Kidney (tissue), 14 donors: ENCODE data around the gene INSRR. TPM values are rescaled to one million over a fixed set of nuclear protein-coding genes. Genes with fewer than 3 reads are reported as not detected.
A peak's percentile ranks its signal among the peaks of the same experiment; 100 is the strongest.

ENCODE experiments used
- DNase-seq, 5 donors: peaks; one replicate each; pipeline ENCODE4 v3.0.0-alpha.2; 2013 to 2020
- FAIRE-seq: peaks from 2 replicates; lab custom pipeline; 2012; peaks lifted over from hg19 to GRCh38; lab: Jason Lieb, UNC
- H3K27ac ChIP-seq, 2 donors: one replicate each; pipeline ENCODE4 v1.7.0; 2013; ENCODE audit warnings: low read depth in 2 of 2, low read length in 2 of 2, inconsistent platforms in 1 of 2
- H3K27me3 ChIP-seq: one replicate; pipeline ENCODE4 v1.7.1; 2013; ENCODE audit warnings: low read length, inconsistent platforms; ENCODE audit not compliant: control insufficient read depth, insufficient read depth
- H3K36me3 ChIP-seq, 3 donors: one replicate each; pipeline versions ENCODE4 v1.7.0 to v1.7.1; 2013; ENCODE audit warnings: low read length in 3 of 3, control low read depth in 1 of 3, inconsistent platforms in 1 of 3; ENCODE audit not compliant: insufficient read depth in 3 of 3, control insufficient read depth in 2 of 3
- H3K4me1 ChIP-seq, 3 donors: one replicate each; pipeline versions ENCODE4 v1.7.0 to v1.7.1; 2013; ENCODE audit warnings: low read length in 3 of 3, inconsistent platforms in 1 of 3, low read depth in 1 of 3; ENCODE audit not compliant: control insufficient read depth in 2 of 3, insufficient read depth in 2 of 3
- H3K4me3 ChIP-seq, 3 donors: one replicate each; pipeline versions ENCODE4 v1.7.0 to v1.8.1; 2013; ENCODE audit warnings: low read length in 3 of 3, control low read depth in 1 of 3, inconsistent platforms in 1 of 3
- H3K9ac ChIP-seq, 3 donors: one replicate each; pipeline versions ENCODE4 v1.7.0 to v1.7.1; 2013; ENCODE audit warnings: low read length in 3 of 3, control low read depth in 1 of 3, inconsistent platforms in 1 of 3
- H3K9me3 ChIP-seq, 3 donors: one replicate each; pipeline versions ENCODE4 v1.7.0 to v1.7.1; 2013; ENCODE audit warnings: low read length in 3 of 3, control low read depth in 1 of 3, inconsistent platforms in 1 of 3; ENCODE audit not compliant: control insufficient read depth in 2 of 3, insufficient read depth in 1 of 3
- intact Hi-C: fragments of 100-400 bp; cut with DNase I; formaldehyde crosslinking; loops from one replicate; pipeline ENCODE4 v1.11.1; 2022
- polyA plus RNA-seq: library from polyadenylated mRNA; stranded (reverse); fragments of 350-450 nt; fragmentation: Illumina TruSeq; extraction: RNeasy Lipid Tissue Mini Kit (QIAGEN cat#74804); gene quantifications from one replicate; pipeline ENCODE4 v1.2.3, GENCODE V29; 2014; ENCODE audit warnings: low read depth, low replicate concordance; ENCODE audit not compliant: insufficient read depth
- total RNA-seq: library from RNA; stranded (reverse); fragmentation: NEBNext Ultra II Directional; extraction: Animal tissue kit (Norgen Biotek cat#: 25700); gene quantifications from one replicate; pipeline ENCODE4 v1.2.1, GENCODE V29; 2021
- TF ChIP-seq, protein P1 (sequence below): IDR thresholded peaks from 3 replicates; pipeline ENCODE4 v1.5.1; 2012; ENCODE audit warnings: mild to moderate bottlenecking, moderate library complexity, borderline replicate concordance; ENCODE audit not compliant: insufficient read depth; ENCODE audit errors: extremely low read depth
- donor health status: control.
- donor health status: control.
- donor health status: control.
- donor health status: control.
- donor health status: control.
- donor health status: DM: yes; HTN: yes; CAD: no.
- donor health status: Normal renal cell carcinoma (clear cell type).

INSRR gene
- total and polyA plus RNA-seq, 2 donors from 2014 or later = 0.35 to 2.4 TPM

DNA sequence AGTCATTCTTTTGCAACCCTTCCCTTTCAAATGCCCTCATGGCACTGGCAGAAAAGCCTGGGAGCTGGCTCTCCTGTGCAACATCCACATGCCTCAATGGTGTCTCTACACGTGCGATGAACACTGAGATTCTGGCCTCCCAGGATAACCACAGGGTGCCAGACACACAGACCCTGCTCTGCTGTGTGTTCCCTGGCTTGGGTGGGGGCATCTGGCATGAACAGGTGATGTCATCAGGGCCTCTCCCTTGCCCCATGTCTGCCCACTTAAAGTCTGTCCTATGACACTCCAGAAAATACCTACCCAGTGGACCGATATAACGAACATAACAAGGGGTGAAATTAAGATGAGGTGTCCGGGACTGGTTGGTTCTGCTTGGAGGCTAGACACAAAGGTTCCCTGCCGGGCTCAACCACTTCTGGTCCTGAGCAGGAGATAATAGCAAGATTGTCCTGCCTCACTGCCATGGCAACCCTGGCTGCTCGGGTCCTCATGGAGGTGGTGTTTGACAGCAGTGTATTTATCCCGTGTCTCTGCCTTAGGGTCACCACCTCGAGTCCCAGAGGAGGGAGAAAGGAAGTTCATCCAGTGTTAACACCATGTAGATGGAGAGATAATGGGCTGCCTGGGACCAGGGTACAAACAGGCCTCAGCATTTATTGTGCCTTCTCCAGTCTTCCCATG lies 19.3 kb downstream of the INSRR start:
- no peaks in the 10 kb centered on the region for H3K4me1 ChIP-seq
- H3K9me3 ChIP-seq = no peaks in the 10 kb centered on the region
- no peak overlapping the region for H3K27ac ChIP-seq
- no peaks in the 10 kb centered on the region for H3K36me3 ChIP-seq
- no peak overlapping the region for H3K9ac ChIP-seq
- intact Hi-C loops = no loop called here
- H3K4me3 ChIP-seq = no peak overlapping the region
- no peak for FAIRE-seq
- H3K27me3 ChIP-seq = peaks cover 12% of the 10 kb centered on the region
- TF ChIP-seq, protein P1, sequence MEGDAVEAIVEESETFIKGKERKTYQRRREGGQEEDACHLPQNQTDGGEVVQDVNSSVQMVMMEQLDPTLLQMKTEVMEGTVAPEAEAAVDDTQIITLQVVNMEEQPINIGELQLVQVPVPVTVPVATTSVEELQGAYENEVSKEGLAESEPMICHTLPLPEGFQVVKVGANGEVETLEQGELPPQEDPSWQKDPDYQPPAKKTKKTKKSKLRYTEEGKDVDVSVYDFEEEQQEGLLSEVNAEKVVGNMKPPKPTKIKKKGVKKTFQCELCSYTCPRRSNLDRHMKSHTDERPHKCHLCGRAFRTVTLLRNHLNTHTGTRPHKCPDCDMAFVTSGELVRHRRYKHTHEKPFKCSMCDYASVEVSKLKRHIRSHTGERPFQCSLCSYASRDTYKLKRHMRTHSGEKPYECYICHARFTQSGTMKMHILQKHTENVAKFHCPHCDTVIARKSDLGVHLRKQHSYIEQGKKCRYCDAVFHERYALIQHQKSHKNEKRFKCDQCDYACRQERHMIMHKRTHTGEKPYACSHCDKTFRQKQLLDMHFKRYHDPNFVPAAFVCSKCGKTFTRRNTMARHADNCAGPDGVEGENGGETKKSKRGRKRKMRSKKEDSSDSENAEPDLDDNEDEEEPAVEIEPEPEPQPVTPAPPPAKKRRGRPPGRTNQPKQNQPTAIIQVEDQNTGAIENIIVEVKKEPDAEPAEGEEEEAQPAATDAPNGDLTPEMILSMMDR = no peak
- peak in 2 of 5 donors; percentile 27 to 42 for DNase-seq

DNA sequence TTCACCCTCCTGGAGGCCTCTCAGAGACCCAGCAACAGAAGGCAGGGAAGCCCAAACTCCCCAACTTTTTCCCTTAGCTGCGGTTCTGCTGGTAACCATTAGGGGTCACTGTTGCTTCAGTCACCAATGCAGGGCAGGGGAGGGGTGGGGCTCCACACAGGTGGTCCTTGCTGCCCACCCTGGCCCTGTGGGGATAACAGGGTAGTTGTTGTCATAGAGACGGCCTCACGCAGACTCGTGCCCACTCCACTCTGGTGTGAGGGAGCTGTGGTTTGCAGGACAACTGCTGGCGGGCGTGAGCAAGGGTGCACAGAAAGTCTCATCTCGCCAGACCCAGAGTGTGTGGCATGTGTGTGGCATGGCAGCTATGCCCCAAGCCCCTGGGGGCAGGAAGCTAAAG lies 19.9 kb downstream of the INSRR start:
- no peaks in the 10 kb centered on the region for H3K36me3 ChIP-seq
- peaks cover 8% of the 10 kb centered on the region for H3K27me3 ChIP-seq
- intact Hi-C loops = no loop called here
- peak in 4 of 5 donors; percentile 52 to 76 (median 58) for DNase-seq
- no peak overlapping the region for H3K9ac ChIP-seq
- H3K9me3 ChIP-seq = no peaks in the 10 kb centered on the region
- H3K4me3 ChIP-seq = no peak overlapping the region
- no peaks in the 10 kb centered on the region for H3K4me1 ChIP-seq
- FAIRE-seq = no peak
- no peak overlapping the region for H3K27ac ChIP-seq
- TF ChIP-seq, protein P1 = peak; percentile 78

DNA sequence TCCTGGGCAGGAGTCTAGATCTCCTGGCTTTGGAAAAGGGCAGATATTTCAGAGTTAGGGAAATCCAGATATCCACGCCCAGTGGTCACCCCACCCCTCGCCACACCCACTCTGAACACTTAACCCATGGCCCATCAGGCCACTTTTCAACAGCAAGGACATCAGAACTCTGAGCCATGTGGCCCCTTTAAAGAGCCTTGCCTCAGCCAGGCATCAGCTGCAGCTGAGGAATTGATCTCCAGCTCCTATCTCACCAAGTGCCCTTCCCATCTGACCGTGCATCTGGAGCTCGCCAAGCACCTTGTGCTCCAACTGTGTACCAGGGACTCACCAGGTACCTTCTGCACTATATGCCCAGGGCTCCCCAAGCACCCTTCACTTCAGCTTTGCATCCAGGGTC lies 22.0 kb downstream of the INSRR start:
- no peak for FAIRE-seq
- Histone ChIP-seq H3K27ac (no peak overlapping the region), H3K9me3 (no peaks in the 10 kb centered on the region), H3K9ac (no peak overlapping the region), H3K4me3 (no peak overlapping the region), H3K27me3 (peaks cover 2% of the 10 kb centered on the region), H3K36me3 (no peaks in the 10 kb centered on the region), H3K4me1 (no peaks in the 10 kb centered on the region)
- peak in 1 of 5 donors; percentile 22 for DNase-seq
- TF ChIP-seq, protein P1 = no peak
- intact Hi-C loops = no loop called here
